HG02852 (cell line): ENCODE data around the gene PAK4.
"Not testable (repeated sequence)": the region's sequence is repeated elsewhere in the genome, so short reads cannot be mapped to it uniquely, and the experiment has no call there.

ENCODE experiments used
- ATAC-seq: cut with Tn5 transposase; IDR thresholded peaks from one replicate; pipeline ENCODE4 v1.9.1; 2021; ENCODE audit warnings: mild to moderate bottlenecking, moderate library complexity; ENCODE audit not compliant: unreplicated experiment

Gene PAK4

GRCh38 chr19:39125554-39126311 lies at the start of gene PAK4:
Gene PAK4 (plus strand): TSS chr19:39125786. CDS start chr19:39169554, 43,768 bp downstream.
- peak; percentile 89 for ATAC-seq

DNA sequence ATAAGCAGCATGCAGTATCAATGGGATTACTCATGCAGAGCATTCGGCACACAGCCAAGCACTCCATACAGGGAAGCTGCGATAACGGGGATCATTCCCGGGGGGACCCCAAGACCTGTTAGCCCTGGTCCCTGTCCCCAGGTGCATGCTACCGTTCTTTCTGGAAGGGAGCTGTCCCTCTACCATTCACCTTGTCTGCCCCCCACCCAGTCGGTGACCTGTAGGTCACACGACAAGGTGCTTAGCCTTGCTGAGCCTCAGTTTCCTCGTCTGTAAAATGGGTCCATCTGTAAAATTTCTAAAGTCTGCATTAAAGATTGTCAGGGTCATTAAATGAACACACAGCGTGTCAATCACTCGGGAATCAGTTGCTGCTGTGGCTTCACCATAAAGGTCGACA lies 48.3 kb upstream of the PAK4 start:
- ATAC-seq, result no peak

DNA sequence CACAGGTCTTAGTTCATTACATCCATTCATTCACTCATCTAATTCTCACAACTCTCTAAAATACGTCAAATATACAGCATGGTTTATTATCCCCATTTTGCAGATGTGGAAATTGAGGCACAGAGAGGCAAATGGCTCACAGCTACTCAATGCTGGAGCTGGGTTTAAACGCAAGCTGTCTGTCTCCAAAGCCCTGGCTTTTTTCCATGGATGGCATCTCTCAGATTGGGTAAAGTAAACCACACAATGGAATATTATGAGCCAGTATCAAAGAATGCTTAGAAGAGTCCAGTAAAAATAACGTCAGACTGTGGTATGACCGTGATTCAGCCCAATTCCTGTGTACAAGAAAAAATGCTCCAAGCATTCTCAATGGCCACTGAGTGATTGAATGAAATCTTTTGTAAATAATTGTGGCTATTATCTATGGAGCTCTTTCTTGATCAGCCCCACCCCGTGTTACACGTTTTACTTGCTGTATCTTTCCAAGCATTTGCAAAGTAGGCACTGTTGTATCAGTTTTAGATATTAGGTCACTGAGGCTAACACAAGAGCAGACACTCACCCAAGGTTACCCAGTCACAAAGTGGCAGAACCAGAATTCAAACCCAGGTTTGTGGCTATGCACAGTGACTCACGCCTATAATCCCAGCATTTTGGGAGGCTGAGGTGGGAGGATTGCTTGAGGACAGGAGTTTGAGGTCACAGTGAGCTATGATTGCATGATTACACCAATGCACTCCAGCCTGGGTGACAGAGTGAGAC lies 47.0 kb upstream of the PAK4 start:
- ATAC-seq, result no peak

DNA sequence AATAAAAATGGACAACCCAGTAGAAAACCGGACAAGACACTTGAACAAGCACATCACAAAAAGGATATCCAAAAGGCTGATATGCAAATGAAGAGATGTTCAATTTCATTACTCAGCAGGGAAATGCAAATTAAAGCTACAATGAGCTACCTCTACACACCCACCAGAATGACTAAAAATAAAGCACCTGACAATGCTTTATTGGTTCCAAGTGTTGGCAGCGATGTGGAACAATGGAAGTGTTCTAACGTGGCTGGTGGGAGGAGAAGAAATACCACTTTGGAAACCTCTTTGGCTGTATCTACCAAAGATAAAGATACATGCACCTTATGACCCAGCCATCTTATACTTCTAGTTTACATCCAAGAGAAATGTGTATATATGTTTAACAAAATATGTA lies 45.2 kb upstream of the PAK4 start:
- ATAC-seq, result no peak

GRCh38 chr19:39082167-39082566 lies 43.4 kb upstream of the PAK4 start:
- no peak for ATAC-seq

- ATAC-seq, result no peak
These were observed 42.6 kb upstream of the PAK4 start for GRCh38 chr19:39082745-39083598.

- no peak for ATAC-seq
These were observed 42.0 kb upstream of the PAK4 start for GRCh38 chr19:39083599-39083982.

DNA sequence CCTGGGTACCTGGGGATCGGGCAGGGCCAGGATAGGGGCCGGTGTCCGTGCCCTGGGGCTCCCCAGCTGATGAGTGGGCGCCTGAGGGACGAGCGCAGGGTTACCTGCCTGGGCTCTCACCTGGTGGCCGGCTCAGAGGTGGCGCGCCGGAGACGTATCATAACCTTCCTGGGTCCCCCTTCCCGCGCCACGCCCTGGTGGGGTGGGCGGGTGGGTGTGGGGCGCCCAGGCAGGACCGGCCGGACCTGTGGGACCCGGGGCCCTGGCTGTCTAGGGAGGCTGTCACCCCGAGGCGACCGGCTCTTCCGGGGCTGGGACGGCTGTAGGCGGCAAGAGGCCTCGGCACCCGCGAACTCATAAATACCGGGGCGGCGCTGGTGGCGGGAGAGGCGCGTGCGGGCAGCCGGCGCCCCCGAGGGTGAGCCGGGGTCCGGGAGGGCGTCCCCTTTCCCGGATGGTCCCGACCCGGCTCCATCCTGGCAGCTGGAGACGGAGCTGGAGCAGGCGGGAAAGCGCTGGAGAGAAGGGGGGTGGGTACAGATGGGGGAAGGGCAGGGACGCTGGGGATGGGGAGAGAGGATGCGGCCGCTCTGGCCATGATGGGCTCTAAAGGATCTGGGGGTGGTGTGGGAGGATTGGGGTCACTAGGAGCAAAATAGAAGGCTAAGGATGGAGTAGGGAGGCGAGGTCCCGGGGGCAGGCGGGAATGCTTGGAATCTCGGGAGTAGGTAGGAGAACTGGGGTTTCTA lies 41.4 kb upstream of the PAK4 start, which contains the start of gene ACP7:
Gene ACP7, plus strand, starts transcription at position 386 of the 749 bp plus-strand sequence. CDS start 902 bp downstream, outside the sequence.
- ATAC-seq, result no peak

DNA sequence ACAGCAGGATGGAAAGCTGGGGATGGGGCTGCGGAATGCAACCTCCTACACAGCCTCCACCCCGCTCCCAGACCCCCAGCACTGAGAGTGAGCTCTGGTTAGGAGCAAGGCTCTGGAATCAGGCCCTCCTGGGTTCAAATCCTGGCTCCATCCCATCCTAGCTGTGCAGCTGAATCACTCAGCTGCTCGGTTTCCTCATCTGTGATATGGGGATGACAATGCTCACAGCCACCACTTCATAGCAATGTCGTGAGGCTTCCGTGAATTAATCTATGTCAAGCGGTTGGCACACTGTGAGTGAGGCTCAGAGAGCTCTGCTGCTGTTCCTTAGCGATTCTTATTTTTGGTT lies 40.9 kb upstream of the PAK4 start:
- no peak for ATAC-seq

DNA sequence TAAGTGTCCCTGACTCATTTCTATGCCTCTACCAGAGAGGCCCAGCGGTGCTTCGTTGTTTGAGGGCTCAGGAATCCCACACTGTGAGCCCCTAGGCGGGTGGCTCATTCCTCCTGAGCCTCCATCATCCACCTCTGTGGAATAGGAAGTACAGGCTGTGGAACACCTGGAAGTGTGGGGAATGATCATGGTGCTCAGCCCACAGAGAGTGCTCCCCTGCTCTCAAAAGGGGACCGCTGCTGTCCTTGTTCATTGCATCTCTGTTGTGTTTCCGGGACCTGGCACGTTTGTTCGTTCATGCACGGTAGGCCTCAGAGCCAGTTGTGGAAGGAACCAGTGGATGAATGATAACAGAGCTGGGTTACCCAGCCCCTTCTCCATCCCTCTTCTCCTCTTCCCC lies 40.2 kb upstream of the PAK4 start:
- no peak for ATAC-seq

- no peak for ATAC-seq
These were observed 39.2 kb upstream of the PAK4 start for GRCh38 chr19:39086386-39086785.

DNA sequence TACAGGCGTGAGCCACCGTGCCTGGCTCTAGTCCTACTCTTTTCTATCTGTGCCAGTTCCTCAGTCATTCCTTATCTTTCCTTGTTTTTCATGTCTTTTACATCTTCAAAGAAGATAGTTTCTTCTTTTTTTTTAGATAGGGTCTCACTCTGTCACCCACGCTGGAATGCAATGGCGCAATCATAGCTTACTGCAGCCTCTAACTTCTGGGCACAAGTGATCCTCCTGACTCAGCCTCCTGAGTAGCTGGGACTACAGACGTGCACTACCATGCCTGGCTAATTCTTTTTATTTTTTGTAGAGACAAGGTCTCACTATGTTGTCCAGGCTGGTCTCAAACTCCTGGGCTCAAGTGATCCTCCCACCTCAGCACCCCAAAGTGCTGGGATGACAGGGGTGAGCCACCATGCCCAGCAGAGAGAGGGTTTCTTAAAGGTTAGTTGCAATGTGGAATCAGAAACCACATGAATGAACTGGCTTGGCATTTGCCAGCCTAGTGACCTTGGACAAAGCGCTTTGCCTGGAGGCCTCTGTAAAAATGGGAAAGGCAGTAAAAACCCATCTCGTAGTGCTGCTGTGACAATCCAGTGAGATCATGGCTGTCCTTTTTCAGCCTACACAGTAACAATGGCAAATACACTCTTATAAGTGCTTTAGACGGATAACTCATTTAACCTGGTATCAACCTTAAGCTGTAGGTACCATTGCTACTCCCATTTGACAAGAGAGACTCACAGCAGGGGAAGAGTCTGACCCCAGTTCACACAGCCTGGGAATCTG lies 37.5 kb upstream of the PAK4 start:
- no peak for ATAC-seq

- ATAC-seq, result not testable (repeated sequence)
These were observed 35.6 kb upstream of the PAK4 start for GRCh38 chr19:39090016-39090415.

- ATAC-seq, result no peak
These were observed 34.7 kb upstream of the PAK4 start for GRCh38 chr19:39090881-39091280.

DNA sequence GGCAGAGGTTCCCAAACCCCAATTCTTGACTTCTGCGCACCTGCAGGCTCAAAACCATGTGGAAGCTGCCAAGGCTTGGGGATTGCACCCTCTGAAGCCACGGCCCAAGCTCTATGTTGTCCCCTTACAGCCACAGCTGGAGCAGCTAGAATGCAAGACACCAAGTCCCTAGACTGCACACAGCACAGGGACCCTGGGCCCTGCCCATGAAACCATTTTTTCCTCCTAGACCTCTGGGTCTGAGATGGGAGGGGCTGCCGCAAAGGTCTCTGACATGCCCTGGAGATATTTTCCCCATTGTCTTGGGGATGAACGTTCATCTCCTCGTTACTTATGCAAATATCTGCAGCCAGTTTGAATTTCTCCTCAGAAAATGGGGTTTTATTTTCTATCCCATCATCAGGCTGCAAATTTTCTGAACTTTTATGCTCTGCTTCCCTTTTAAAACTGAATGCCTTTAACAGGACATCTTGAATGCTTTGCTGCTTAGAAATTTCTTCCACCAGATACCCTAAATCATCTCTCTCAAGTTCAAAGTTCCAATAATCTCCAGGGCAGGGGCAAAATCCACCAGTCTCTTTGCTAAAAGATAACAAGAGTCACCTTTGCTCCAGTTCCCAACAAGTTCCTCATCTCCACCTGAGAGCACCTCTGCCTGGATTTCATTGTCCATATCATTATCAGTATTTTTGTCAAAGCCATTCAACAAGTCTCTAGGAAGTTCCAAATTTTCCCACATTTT lies 29.6 kb upstream of the PAK4 start:
- ATAC-seq, result not testable (repeated sequence)

GRCh38 chr19:39097299-39097698 lies 28.3 kb upstream of the PAK4 start:
- no peak for ATAC-seq

DNA sequence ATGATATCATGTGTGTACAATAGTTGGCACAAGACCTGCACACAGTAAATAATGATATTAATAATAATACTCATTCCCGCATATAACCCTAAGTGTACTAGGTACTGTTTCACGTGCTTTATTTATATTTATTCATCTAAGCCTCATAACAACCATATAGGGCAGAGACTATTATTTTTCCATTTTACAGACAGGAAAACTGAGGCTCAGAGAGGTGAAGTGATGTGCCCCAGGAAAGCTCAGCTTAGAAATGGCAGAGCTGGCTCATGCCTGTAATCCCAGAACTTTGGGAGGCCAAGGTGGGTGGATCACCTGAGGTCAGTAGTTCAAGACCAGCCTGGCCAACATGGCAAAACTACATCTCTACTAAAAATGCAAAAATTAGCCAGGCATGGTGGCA lies 27.9 kb upstream of the PAK4 start:
- no peak for ATAC-seq

GRCh38 chr19:39098365-39099269 lies 27.0 kb upstream of the PAK4 start:
- ATAC-seq, result no peak
